Measurements from ENCODE around the gene OTOP3. TPM values are rescaled to one million over a fixed set of nuclear protein-coding genes. Genes with fewer than 3 reads are reported as not detected.
A peak's percentile ranks its signal among the peaks of the same experiment; 100 is the strongest.

The OTOP3 gene
- polyA plus RNA-seq, 3 donors: not detected

- H3K27me3 ChIP-seq (ENCODE audit: control insufficient read depth in 2 of 2, insufficient read depth in 2 of 2, low read length in 2 of 2): peaks cover 24 to 51% of the 10 kb centered on the region in 2 donors
- no peaks in the 10 kb centered on the region for H3K36me3 ChIP-seq (replicated peaks in 1 of 2; ENCODE audit: control insufficient read depth in 1 of 2, insufficient read depth in 2 of 2, low read length in 2 of 2)
- H3K4me3 ChIP-seq (replicated peaks in 1 of 3; ENCODE audit: low read depth in 2 of 3, low read length in 3 of 3): no peak overlapping the region
- no peak overlapping the region for H3K4me2 ChIP-seq (replicated peaks; ENCODE audit: extremely low read depth, low read length, poor library complexity, severe bottlenecking)
- Mint-ChIP-seq H3K27ac (peak overlapping the region in 1 of 7 donors; percentile 45), H3K9me3 (peaks cover 0 to 21% (median 4%) of the 10 kb centered on the region in 7 donors), H3K27me3 (ENCODE audit: low read depth in 3 of 3) (peaks cover 61 to 83% (median 75%) of the 10 kb centered on the region in 3 donors), H3K4me1 (peaks cover 20% of the 10 kb centered on the region), H3K4me3 (no peak overlapping the region), H3K36me3 (peaks cover 0 to 7% of the 10 kb centered on the region in 2 donors)
- no peak overlapping the region for H3K9ac ChIP-seq (ENCODE audit: insufficient read depth, low read length, poor library complexity, severe bottlenecking)
- DNase-seq: no peak
- H3K9me3 ChIP-seq (replicated peaks in 1 of 2; ENCODE audit: control insufficient read depth in 1 of 2, insufficient read depth in 1 of 2, low read length in 2 of 2): no peaks in the 10 kb centered on the region
- peaks cover 16 to 19% of the 10 kb centered on the region in 2 donors for H3K4me1 ChIP-seq (ENCODE audit: control insufficient read depth in 1 of 2, insufficient read depth in 2 of 2, low read length in 2 of 2)
- no peak overlapping the region for H3K27ac ChIP-seq (ENCODE audit: low read depth in 1 of 2, low read length in 2 of 2)
- no peak for TF ChIP-seq CTCF (IDR thresholded peaks at IDR 0.05)
- no peaks in the 10 kb centered on the region for H4K20me1 ChIP-seq (ENCODE audit: insufficient read depth, low read length)
- WGBS (ENCODE audit: insufficient coverage): no CpG with 5 or more reads among the region's 3 CpGs
- H3K79me2 ChIP-seq (ENCODE audit: insufficient read depth, low read length): no peaks in the 10 kb centered on the region
- H2AFZ ChIP-seq (ENCODE audit: insufficient read depth, low read depth, low read length, poor library complexity, severe bottlenecking): no peak overlapping the region
- intact Hi-C loops (cut with micrococcal nuclease): no loop called here
Observed at GRCh38 chr17:74977802-74978201, 42.1 kb downstream of the OTOP3 start.

GRCh38 chr17:74978240-74978639 lies 42.5 kb downstream of the OTOP3 start:
- Mint-ChIP-seq H3K36me3 (peaks cover 0 to 3% of the 10 kb centered on the region in 2 donors), H3K4me1 (peaks cover 16% of the 10 kb centered on the region), H3K4me3 (peak overlapping the region in 1 of 2 donors; percentile 18), H3K27ac (no peak overlapping the region), H3K9me3 (peaks cover 0 to 17% (median 3%) of the 10 kb centered on the region in 7 donors), H3K27me3 (ENCODE audit: low read depth in 3 of 3) (peaks cover 61 to 83% (median 75%) of the 10 kb centered on the region in 3 donors)
- Histone ChIP-seq H3K9ac (ENCODE audit: insufficient read depth, low read length, poor library complexity, severe bottlenecking) (no peak overlapping the region), H3K9me3 (replicated peaks in 1 of 2; ENCODE audit: control insufficient read depth in 1 of 2, insufficient read depth in 1 of 2, low read length in 2 of 2) (no peaks in the 10 kb centered on the region), H4K20me1 (ENCODE audit: insufficient read depth, low read length) (no peaks in the 10 kb centered on the region), H3K27ac (ENCODE audit: low read depth in 1 of 2, low read length in 2 of 2) (no peak overlapping the region), H3K4me3 (replicated peaks in 1 of 3; ENCODE audit: low read depth in 2 of 3, low read length in 3 of 3) (no peak overlapping the region), H3K79me2 (ENCODE audit: insufficient read depth, low read length) (no peaks in the 10 kb centered on the region), H3K4me1 (ENCODE audit: control insufficient read depth in 1 of 2, insufficient read depth in 2 of 2, low read length in 2 of 2) (peaks cover 13 to 17% of the 10 kb centered on the region in 2 donors), H3K4me2 (replicated peaks; ENCODE audit: extremely low read depth, low read length, poor library complexity, severe bottlenecking) (no peak overlapping the region), H3K36me3 (replicated peaks in 1 of 2; ENCODE audit: control insufficient read depth in 1 of 2, insufficient read depth in 2 of 2, low read length in 2 of 2) (no peaks in the 10 kb centered on the region), H2AFZ (ENCODE audit: insufficient read depth, low read depth, low read length, poor library complexity, severe bottlenecking) (no peak overlapping the region), H3K27me3 (ENCODE audit: control insufficient read depth in 2 of 2, insufficient read depth in 2 of 2, low read length in 2 of 2) (peaks cover 20 to 51% of the 10 kb centered on the region in 2 donors)
- no peak for DNase-seq
- WGBS (ENCODE audit: insufficient coverage): no CpG with 5 or more reads among the region's 3 CpGs
- intact Hi-C loops (cut with micrococcal nuclease): no loop called here
- TF ChIP-seq CTCF (IDR thresholded peaks at IDR 0.05): no peak

Data from CD14-positive monocyte (primary cell).